Measurements from ENCODE around the gene ANKRD45. TPM values are rescaled to one million over a fixed set of nuclear protein-coding genes. Genes with fewer than 3 reads are reported as not detected.
"Not testable (repeated sequence)": the region's sequence is repeated elsewhere in the genome, so short reads cannot be mapped to it uniquely, and the experiment has no call there.

Gene ANKRD45
- total RNA-seq, 2 donors from 2014 or later = 0.65 TPM; not detected in 1

DNA sequence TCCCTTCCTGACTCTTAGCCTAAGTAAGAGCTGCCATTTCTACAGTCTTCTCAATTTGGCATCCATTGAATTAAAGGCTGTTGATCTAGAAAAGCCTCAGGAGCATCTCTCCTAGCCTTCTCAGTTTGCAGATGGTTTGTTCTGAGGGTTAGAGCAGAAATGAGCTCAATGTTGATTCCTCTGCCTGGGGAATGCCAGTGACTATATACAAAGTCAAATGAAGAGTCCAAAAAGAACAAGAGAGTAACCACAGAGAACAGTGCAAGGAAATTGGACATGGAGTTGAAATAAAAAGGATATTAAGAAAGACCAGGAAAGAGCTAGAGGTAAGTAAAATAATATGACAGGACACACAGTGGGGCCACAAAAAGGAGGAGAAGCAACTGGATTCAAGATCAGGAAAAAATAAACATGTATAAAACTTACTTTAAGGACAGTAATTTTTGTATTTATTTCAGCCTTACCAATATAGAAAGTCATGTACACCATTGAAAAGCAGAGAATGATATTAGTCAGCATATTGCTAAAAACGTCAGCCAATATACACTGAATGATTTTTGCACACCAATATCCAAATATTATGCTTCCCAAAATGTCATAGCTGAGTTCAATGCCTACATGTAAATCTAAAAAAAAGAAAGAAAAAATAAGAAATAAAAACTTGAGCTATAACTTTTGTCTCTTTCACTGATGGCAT, 88.1 kb downstream of the ANKRD45 start:
- DNase-seq (no peak), ATAC-seq (no peak)
- intact Hi-C loops (cut with DNase I) = no loop called here

DNA sequence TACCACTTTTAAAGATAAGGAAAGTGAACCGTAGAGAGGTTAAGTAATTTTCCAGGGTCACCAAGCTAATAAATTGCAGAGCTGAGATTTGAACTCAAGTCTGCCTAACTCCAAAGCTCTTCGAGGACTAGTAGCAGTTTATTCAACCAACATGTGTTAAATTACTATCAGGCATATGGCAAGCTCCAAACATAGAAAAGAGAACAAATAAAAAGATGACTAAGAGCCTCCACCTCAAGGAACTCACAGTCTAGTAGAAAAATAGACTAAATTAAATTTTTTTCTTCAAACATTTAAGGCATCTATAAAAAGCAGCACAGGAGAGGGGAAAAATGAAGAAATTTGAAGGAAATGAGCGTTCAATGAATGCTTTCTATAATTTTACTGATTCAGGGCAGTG, 89.0 kb downstream of the ANKRD45 start:
- ATAC-seq (no peak), DNase-seq (no peak)
- intact Hi-C loops (cut with DNase I) = no loop called here

DNA sequence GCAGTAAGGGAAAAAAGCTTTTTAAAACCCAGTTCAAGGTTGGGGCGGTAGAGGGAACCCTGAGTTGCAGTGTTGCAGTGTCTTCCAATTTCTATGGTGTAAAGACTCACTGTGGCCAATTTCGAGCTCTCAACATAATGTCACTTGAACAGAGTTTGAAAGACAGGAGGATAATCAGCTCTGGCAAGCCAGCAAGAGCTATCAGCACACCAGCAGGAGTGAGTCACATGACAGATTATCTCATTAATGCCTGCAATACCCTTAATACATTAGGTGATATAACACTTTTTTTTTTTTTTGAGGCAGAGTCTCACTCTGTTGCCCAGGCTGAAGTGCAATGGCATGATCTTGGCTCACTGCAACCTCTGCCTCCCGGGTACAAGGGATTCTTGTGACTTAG, 89.6 kb downstream of the ANKRD45 start:
- intact Hi-C loops (cut with DNase I) = no loop called here
- no peak for ATAC-seq
- DNase-seq = no peak

DNA sequence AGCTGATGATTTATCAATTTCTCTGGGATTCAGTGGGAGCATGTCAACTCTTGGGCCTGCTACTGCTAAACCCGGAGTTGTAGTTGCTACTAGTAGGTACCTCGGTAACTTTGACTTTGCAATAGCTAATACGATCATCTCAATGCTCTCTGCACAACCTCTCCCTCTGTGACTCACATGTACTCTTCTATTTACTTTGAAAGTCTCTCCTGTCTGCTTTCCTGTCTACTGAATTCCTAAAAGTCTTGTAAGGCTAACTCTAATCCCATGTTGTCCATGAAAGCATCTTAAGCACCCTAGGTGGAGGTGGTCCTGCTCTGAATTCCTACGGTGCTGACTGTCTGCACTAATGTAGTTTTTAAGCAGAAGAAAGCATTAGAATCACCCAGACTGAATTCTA, 96.1 kb downstream of the ANKRD45 start:
- intact Hi-C loops (cut with DNase I) = no loop called here
- ATAC-seq = no peak
- no peak for DNase-seq

DNA sequence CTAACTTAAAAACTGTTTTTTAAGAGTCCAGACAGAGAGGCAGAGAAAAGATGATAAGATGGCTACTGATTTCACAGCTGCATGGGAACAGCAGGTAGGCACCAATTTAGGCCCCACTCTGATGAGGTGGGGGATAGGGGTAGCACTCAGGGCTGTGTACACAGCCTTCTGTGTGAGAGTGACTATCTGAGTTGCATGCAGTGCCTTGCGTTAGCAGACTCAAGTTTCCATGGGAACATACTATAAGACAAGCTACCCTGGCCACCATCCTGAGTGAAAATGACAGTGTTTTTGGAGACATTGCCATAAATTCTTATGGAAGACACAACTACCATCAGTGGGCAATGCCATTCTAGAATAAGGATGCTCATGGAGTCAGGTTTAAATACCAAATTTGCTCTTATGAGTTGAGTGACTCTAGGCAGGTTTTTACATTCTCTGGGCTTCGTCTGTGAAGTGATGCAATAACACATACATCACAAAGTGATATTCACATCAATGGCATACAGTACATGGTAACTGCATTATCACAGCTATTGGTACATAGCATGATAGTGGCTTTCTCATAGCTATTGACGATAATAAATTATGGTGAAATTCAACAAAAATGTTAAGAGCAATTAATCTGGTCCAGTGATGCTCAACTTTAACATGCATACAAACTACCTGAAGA, 97.3 kb downstream of the ANKRD45 start:
- no peak for ATAC-seq
- intact Hi-C loops (cut with DNase I) = no loop called here
- DNase-seq = no peak

DNA sequence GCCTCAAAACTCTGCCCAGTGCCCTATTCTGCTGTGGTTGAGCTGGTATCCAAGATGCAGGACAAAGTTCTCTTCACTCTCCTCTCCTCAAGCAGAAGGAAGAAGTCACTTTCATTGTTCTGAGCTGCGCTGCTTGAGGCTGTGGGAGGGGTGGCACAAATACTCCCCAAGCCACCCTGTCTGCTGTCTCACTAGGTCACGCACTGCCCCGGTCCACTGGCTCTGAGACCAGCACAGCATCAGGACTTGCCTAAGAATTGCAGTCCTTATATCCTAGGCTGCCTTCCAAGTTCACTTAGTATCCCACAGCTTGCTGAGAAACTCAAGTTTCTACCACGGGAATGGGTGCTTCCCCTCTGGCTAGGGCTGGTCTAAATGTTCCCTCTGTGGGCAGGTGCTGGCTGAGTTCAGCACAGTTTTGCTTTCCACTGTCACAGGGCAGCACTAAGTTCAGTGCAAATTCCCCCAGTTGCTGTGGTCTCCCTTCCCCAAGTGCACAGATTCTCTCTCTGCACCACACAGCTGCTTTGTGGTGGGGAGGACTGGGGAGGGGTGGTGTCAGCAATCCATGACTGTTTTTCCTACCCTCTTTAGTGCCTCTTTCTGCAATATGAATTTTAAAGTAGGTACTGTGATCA, 99.2 kb downstream of the ANKRD45 start:
- intact Hi-C loops (cut with DNase I) = no loop called here
- DNase-seq (no peak), ATAC-seq (no peak)

DNA sequence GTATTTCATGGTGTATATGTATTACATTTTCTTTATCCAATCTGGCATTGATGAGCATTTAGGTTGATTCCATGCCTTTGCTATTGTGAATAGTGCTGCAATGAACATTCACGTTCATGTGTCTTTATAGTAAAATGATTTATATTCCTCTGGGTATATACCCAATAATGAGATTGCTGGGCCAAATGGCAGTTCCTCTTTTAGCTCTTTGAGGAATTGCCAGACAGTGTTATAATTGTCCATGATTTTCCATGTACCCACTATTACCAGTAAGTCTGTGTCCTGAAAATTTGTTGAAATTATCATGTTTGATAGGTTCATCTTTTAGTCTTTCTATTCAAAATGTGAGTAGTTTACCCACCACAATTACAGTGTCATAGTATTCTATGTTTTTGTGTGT, 101.2 kb downstream of the ANKRD45 start:
- DNase-seq (no peak), ATAC-seq (no peak)

DNA sequence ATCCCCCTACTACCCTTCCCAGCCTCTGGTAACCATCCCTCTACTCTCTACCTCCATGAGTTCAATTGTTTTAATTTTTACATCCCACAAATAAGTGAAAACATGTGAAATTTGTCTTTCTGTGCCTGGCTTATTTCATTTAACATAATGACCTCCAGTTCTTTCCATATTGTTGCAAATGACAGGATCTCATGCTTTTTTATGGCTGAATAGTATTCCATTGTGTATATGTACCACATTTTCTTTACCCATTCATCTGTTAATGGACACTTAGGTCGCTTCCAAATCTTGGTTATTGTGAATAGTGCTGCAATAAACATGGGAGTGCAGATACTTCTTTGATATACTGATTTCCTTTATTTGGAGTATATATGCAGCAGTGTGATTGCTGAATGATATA, 105.8 kb downstream of the ANKRD45 start:
- ATAC-seq; intact Hi-C loops (cut with DNase I); DNase-seq: not testable (repeated sequence)

More for the DNA sequence above, 101.2 kb downstream of the ANKRD45 start:
- intact Hi-C loops (cut with DNase I) = no loop called here

DNA sequence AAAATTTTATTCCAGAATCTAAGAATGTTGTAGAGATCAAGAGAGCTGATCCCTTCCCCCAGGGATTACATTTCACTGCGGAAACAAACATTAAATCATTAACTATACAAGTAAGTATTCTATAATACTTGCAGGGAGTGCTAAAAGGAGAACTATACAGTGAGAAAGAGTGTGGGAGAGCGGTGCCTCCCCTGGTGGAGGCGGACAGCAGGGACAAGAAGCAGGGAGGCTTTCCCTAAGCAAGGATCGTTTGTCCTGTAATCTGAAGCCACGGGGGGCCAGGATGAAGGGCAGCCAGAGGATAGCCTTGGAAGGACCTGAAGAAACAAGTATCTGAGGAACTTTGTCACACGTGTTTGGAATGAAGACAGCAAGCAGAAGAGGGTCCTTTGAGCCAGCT, 106.8 kb downstream of the ANKRD45 start:
- ATAC-seq (no peak), DNase-seq (no peak)
- intact Hi-C loops (cut with DNase I) = no loop called here

DNA sequence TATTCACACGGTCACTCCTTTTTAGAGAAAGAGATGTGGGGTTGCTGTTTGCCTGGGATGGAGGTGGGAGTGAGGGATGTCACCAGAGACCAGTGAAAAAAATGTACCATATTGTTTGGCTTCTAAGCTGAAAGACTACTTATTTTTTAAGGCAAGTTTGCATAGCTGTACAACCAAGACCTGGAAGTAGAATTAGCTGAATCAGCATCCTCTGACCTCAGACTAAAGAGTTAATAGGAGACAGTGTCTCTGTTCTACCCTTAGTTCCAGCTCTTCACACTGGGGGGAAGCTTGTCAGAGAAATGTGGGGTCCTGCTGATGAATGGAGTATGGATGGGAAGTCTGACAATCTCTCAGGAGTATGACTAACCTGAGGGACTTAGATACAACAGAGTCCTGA, 108.4 kb downstream of the ANKRD45 start:
- intact Hi-C loops (cut with DNase I) = no loop called here
- DNase-seq (no peak), ATAC-seq (no peak)

DNA sequence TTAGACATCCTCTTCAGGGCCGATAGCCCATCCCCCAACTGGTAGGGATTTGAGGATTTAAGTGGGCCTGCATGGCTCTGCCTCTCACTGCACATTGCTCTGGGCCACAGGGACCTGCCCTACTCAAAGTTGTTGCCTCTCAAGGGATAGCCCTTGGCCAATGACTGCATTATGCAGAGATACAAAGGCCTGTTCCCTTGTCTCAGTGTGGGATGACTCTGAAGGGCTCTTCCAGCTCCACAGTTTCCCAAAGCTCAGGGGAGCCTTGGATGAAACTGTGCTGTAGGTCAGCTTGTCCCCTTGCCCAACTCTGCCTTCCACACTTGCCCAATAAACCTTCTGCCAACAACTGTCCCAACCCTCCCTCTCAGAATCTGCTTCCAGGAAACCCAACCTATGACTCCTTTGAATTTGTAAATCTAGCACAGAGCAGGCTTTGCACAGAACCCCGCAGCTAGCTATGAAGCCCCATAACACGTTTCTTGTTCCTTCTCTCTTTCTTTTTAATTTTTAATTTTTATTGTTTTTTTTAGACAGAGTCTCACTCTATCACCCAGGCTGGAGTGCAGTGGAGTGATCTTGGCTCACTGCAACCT, 109.3 kb downstream of the ANKRD45 start:
- ATAC-seq (peak in 1 of 2 donors; percentile 89), DNase-seq (no peak)
- intact Hi-C loops (cut with DNase I) = no loop called here

Other genes with a start within 250 kb of the ANKRD45 start
- gene PRDX6, start 192.5 kb downstream of the ANKRD45 start, total RNA-seq = 100 to 1,000 TPM; 551 to 783 TPM
- under 1 TPM; 0.06 to 0.71 TPM for gene SLC9C2, start 66.8 kb downstream of the ANKRD45 start, total RNA-seq
- not detected for gene TEX50, start 34.5 kb downstream of the ANKRD45 start, total RNA-seq
- gene KLHL20, start 45.1 kb upstream of the ANKRD45 start, total RNA-seq = 10 to 100 TPM; 17.3 to 19.8 TPM
- 10 to 100 TPM; 13.1 to 13.2 TPM for gene DARS2, start 154.8 kb upstream of the ANKRD45 start, total RNA-seq
- 1 to 10 TPM; 4.3 to 4.9 TPM for gene CENPL, start 155.0 kb upstream of the ANKRD45 start, total RNA-seq
- 100 to 1,000 TPM in 1 of 2 donors, 10 to 100 TPM in 1; 84.3 to 108 TPM for gene GAS5, start 198.1 kb upstream of the ANKRD45 start, total RNA-seq
- gene ZBTB37, start 198.5 kb upstream of the ANKRD45 start, total RNA-seq = 1 to 10 TPM; 9.3 to 9.4 TPM
- gene SERPINC1, start 247.5 kb upstream of the ANKRD45 start, total RNA-seq = under 1 TPM; 0.21 to 0.35 TPM

All from left cardiac atrium (tissue), 4 donors.